HG03196 (cell line): ENCODE measurements around the gene PF4V1.

Source experiments
- ATAC-seq: cut with Tn5 transposase; IDR thresholded peaks from one replicate; pipeline ENCODE4 v1.9.1; 2021; ENCODE audit not compliant: unreplicated experiment

Gene PF4V1

GRCh38 chr4:73844806-73845205, 8.3 kb upstream of the PF4V1 start:
- no peak for ATAC-seq

- no peak for ATAC-seq
Measured at GRCh38 chr4:73847526-73848182, 5.4 kb upstream of the PF4V1 start.

GRCh38 chr4:73848183-73848777, 4.8 kb upstream of the PF4V1 start:
- ATAC-seq: no peak

GRCh38 chr4:73850261-73850970, 2.7 kb upstream of the PF4V1 start:
- no peak for ATAC-seq

GRCh38 chr4:73851293-73851692, 1.8 kb upstream of the PF4V1 start:
- no peak for ATAC-seq

- ATAC-seq: no peak
Measured at GRCh38 chr4:73852771-73853170, 325 bp upstream of the PF4V1 start.

- ATAC-seq: no peak
Measured at GRCh38 chr4:73853718-73854473, 800 bp downstream of the PF4V1 start.

GRCh38 chr4:73855406-73855805, 2.3 kb downstream of the PF4V1 start:
- no peak for ATAC-seq

GRCh38 chr4:73856518-73856917, 3.4 kb downstream of the PF4V1 start:
- no peak for ATAC-seq

GRCh38 chr4:73859614-73860088, 6.6 kb downstream of the PF4V1 start:
- ATAC-seq: no peak

GRCh38 chr4:73860181-73860580, 7.1 kb downstream of the PF4V1 start:
- no peak for ATAC-seq

GRCh38 chr4:73860917-73861316, 7.8 kb downstream of the PF4V1 start:
- no peak for ATAC-seq

- no peak for ATAC-seq
Measured at GRCh38 chr4:73862322-73862721, 9.2 kb downstream of the PF4V1 start.

- no peak for ATAC-seq
Measured at GRCh38 chr4:73864365-73864764, 11.3 kb downstream of the PF4V1 start.

- ATAC-seq: no peak
Measured at GRCh38 chr4:73864961-73865360, 11.9 kb downstream of the PF4V1 start.

GRCh38 chr4:73865431-73866096, 12.5 kb downstream of the PF4V1 start:
- no peak for ATAC-seq

GRCh38 chr4:73866246-73866645, 13.2 kb downstream of the PF4V1 start:
- ATAC-seq: no peak

GRCh38 chr4:73867783-73868182, 14.7 kb downstream of the PF4V1 start:
- no peak for ATAC-seq

GRCh38 chr4:73868206-73869129, 15.4 kb downstream of the PF4V1 start:
- ATAC-seq: no peak
